HepG2 (cell line): ENCODE results near the gene ERRFI1. TPM values are rescaled to one million over a fixed set of nuclear protein-coding genes. Genes with fewer than 3 reads are reported as not detected.

ENCODE experiments used
- FOXA1 ChIP-seq, 2 experiments: fragments of 450-650 bp in 1 of 2; sonication (generic) in 1 of 2; formaldehyde crosslinking in 1 of 2; IDR thresholded peaks; 2 replicates each; pipeline versions ENCODE4 v1.4.0 to v1.6.1; 2016 to 2020; ENCODE audit warnings: missing genetic modification reagents in 1 of 2
- GLMP ChIP-seq: sonication (generic); formaldehyde crosslinking; IDR thresholded peaks from 2 replicates; pipeline ENCODE4 v1.9.0; 2021; ENCODE audit warnings: missing genetic modification reagents, mild to moderate bottlenecking, borderline replicate concordance
- HIC2 ChIP-seq: sonication (generic); formaldehyde crosslinking; IDR thresholded peaks from 2 replicates; pipeline ENCODE4 v1.9.0; 2022; ENCODE audit warnings: low read depth, missing genetic modification reagents
- HOMEZ ChIP-seq: IDR thresholded peaks from 2 replicates; pipeline ENCODE4 v1.6.1; 2016; ENCODE audit warnings: low read depth
- HOXA7 ChIP-seq: sonication (generic); formaldehyde crosslinking; IDR thresholded peaks from 2 replicates; pipeline ENCODE4 v1.8.1; 2022; ENCODE audit warnings: mild to moderate bottlenecking, missing genetic modification reagents, moderate library complexity
- KDM1A ChIP-seq: IDR thresholded peaks from 2 replicates; pipeline ENCODE4 v1.6.1; 2016; ENCODE audit warnings: missing compliant biosample characterization
- NCOR1 ChIP-seq: fragments of 200-600 bp; sonication (generic); IDR thresholded peaks from 2 replicates; pipeline ENCODE4 v1.7.0; 2017; ENCODE audit warnings: antibody characterized with exemption, low read length, borderline replicate concordance
- NR0B2 ChIP-seq: sonication (generic); formaldehyde crosslinking; IDR thresholded peaks from 2 replicates; pipeline ENCODE4 v1.4.0; 2020; ENCODE audit warnings: mild to moderate bottlenecking, missing genetic modification reagents
- PREB ChIP-seq: sonication (generic); formaldehyde crosslinking; IDR thresholded peaks from 2 replicates; pipeline ENCODE4 v1.4.0; 2020; ENCODE audit warnings: missing genetic modification reagents
- SETDB1 ChIP-seq: sonication (generic); formaldehyde crosslinking; IDR thresholded peaks from 2 replicates; pipeline ENCODE4 v1.5.1; 2020; ENCODE audit warnings: missing genetic modification reagents, mild to moderate bottlenecking, borderline replicate concordance
- SIX4 ChIP-seq: sonication (generic); formaldehyde crosslinking; IDR thresholded peaks from 2 replicates; pipeline ENCODE4 v1.4.0; 2020; ENCODE audit warnings: missing genetic modification reagents
- SMYD3 ChIP-seq: sonication (generic); formaldehyde crosslinking; IDR thresholded peaks from 2 replicates; pipeline ENCODE4 v1.8.1; 2023; ENCODE audit warnings: mild to moderate bottlenecking, missing genetic modification reagents
- SRSF1 ChIP-seq: fragments of 200-400 bp; formaldehyde crosslinking; optimal IDR thresholded peaks from 2 replicates; pipeline ENCODE3; 2017; ENCODE audit warnings: mild to moderate bottlenecking, low read depth, low read length, moderate library complexity
- XRCC5 ChIP-seq: fragments of 200-400 bp; formaldehyde crosslinking; optimal IDR thresholded peaks from 2 replicates; pipeline ENCODE3; 2017; ENCODE audit warnings: mild to moderate bottlenecking, low read length
- ZBTB14 ChIP-seq: sonication (generic); formaldehyde crosslinking; IDR thresholded peaks from 2 replicates; pipeline ENCODE4 v1.4.0; 2020; ENCODE audit warnings: missing genetic modification reagents
- ZMAT3 ChIP-seq: sonication (generic); formaldehyde crosslinking; conservative IDR thresholded peaks from 2 replicates; pipeline ENCODE4 v1.7.0; 2021; ENCODE audit warnings: missing genetic modification reagents
- ZNF362 ChIP-seq: sonication (generic); formaldehyde crosslinking; IDR thresholded peaks from 2 replicates; pipeline ENCODE4 v1.4.0; 2020; ENCODE audit warnings: missing genetic modification reagents, mild to moderate bottlenecking, borderline replicate concordance
- ZNF598 ChIP-seq: sonication (generic); formaldehyde crosslinking; IDR thresholded peaks from 2 replicates; pipeline ENCODE4 v1.5.1; 2020; ENCODE audit warnings: mild to moderate bottlenecking, missing genetic modification reagents, borderline replicate concordance
- ZNF761 ChIP-seq: sonication (generic); formaldehyde crosslinking; conservative IDR thresholded peaks from 2 replicates; pipeline ENCODE4 v1.4.0; 2020; ENCODE audit warnings: mild to moderate bottlenecking, missing genetic modification reagents
- ZSCAN30 ChIP-seq: sonication (generic); formaldehyde crosslinking; IDR thresholded peaks from 2 replicates; pipeline ENCODE4 v1.5.0; 2020; ENCODE audit warnings: mild to moderate bottlenecking, missing genetic modification reagents
- polyA plus RNA-seq, 8 experiments: library from polyadenylated mRNA; depleted of rRNA in 3 of 8; stranded (reverse) in 7 of 8; unstranded in 1 of 8; fragments of >200 nt; fragmentation: Illumina TruSeq in 4 of 8; extraction: Trizol in 4 of 8; gene quantifications; 2 replicates each; pipeline versions ENCODE4 v1.2.1 to v1.2.3, GENCODE V29; 2011 to 2016; ENCODE audit warnings: low read depth in 4 of 8, missing spikeins in 1 of 8, mixed read lengths in 1 of 8; ENCODE audit not compliant: insufficient read depth in 1 of 8
- total RNA-seq, 5 experiments: library from RNA; depleted of rRNA; stranded (reverse); fragments of >200 nt; fragmentation: Illumina TruSeq; extraction: Trizol; gene quantifications; 2 replicates each; pipeline ENCODE4 v1.2.3, GENCODE V29; 2016; ENCODE audit warnings: low read depth in 1 of 5

Gene ERRFI1
- total and polyA plus RNA-seq, 2 of the 13 experiments (the other 11 are each of a cell fraction or from before 2014, with no cell fraction given): 84.4 to 753 TPM

- 0 out of 2 replicates have a peak, but pooled peaks have one; percentile 8 for TF ChIP-seq ZNF761
- TF ChIP-seq HOXA7 (CRISPR knock-in tag): no peak; the same call in 1 of the 2 replicates
- peak; percentile 84; the same call in 1 of the 2 replicates for TF ChIP-seq ZNF362 (CRISPR knock-in tag)
- TF ChIP-seq SRSF1: peak; percentile 9
- no peak for TF ChIP-seq FOXA1 (IDR thresholded peaks at IDR 0.05)
- peak; percentile 89 for TF ChIP-seq FOXA1 (CRISPR knock-in tag; IDR thresholded peaks at IDR 0.05)
- no peak for TF ChIP-seq ZSCAN30 (CRISPR knock-in tag)
- no peak for TF ChIP-seq ZBTB14
- peak; percentile 77; the same call in 1 of the 2 replicates for TF ChIP-seq SMYD3 (CRISPR knock-in tag)
- TF ChIP-seq SIX4: peak; percentile 74
- no peak for TF ChIP-seq GLMP (CRISPR knock-in tag)
- TF ChIP-seq XRCC5: no peak
- 0 out of 2 replicates have a peak, but pooled peaks have one; percentile 28 for TF ChIP-seq HIC2
- no peak for TF ChIP-seq PREB
- no peak; the same call in 1 of the 2 replicates for TF ChIP-seq ZMAT3 (CRISPR knock-in tag)
- peak; percentile 60; the same call in 1 of the 2 replicates for TF ChIP-seq ZNF598 (CRISPR knock-in tag)
- no peak for TF ChIP-seq NR0B2 (CRISPR knock-in tag)
- no peak for TF ChIP-seq SETDB1
- TF ChIP-seq NCOR1: peak; percentile 85; the same call in 1 of the 2 replicates
- TF ChIP-seq HOMEZ (CRISPR knock-in tag): peak; percentile 72; the same call in 1 of the 2 replicates
- no peak for TF ChIP-seq KDM1A
Observed at GRCh38 chr1:8026976-8027747, 1.1 kb upstream of the ERRFI1 start (continued).
